ENCODE results near the gene RWDD4. TPM values are rescaled to one million over a fixed set of nuclear protein-coding genes. Genes with fewer than 3 reads are reported as not detected.

RWDD4 gene
- total RNA-seq, 4 donors from 2014 or later: 15.1 to 33.9 (median 26.0) TPM

DNA sequence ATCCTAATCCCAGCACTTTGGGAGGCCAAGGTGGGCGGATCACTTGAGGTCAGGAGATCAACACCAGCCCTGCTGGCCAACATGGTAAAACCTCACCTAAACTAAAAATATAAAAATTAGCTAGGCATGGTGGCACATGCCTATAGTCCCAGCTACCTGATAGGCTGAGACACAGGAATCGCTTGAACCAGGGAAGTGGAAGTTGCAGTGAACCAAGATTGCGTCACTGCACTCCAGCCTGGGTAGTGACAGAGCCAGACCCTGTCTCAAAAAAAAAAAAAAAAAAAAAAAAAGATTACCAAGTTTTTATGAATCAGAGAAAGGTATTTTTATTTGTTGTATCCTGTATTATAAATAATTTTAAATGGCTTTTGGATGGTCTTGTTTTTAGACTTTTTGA, 15.2 kb upstream of the RWDD4 start:
- no peak for DNase-seq

DNA sequence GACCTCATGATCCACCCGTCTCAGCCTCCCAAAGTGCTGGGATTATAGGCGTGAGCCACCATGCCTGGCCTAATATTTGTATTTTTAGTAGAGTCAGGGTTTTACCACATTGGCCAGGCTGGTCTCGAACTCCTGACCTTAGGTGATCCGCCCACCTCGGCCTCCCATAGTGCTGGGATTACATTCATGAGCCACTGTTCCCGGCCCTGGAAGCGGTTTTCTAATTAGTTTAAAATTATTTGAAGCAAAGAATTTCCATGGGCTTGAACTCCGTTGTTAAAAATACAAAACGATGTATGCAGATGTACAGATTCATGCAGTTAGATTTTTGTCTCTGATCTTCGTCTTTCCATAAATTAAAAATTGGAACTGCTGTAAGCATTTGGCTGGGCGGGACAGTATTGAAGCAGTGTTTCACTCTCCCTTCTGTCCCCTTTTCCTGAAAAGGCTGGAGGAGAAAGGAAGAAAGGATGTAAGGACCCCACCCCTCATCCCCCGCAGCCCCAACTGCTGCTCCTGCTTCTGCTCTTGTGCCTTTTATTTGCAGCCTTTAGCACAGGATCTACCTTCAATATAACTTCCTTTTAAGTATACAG, 12.1 kb upstream of the RWDD4 start:
- TF ChIP-seq, protein P1, sequence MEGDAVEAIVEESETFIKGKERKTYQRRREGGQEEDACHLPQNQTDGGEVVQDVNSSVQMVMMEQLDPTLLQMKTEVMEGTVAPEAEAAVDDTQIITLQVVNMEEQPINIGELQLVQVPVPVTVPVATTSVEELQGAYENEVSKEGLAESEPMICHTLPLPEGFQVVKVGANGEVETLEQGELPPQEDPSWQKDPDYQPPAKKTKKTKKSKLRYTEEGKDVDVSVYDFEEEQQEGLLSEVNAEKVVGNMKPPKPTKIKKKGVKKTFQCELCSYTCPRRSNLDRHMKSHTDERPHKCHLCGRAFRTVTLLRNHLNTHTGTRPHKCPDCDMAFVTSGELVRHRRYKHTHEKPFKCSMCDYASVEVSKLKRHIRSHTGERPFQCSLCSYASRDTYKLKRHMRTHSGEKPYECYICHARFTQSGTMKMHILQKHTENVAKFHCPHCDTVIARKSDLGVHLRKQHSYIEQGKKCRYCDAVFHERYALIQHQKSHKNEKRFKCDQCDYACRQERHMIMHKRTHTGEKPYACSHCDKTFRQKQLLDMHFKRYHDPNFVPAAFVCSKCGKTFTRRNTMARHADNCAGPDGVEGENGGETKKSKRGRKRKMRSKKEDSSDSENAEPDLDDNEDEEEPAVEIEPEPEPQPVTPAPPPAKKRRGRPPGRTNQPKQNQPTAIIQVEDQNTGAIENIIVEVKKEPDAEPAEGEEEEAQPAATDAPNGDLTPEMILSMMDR (IDR thresholded peaks at IDR 0.05): no peak
- no peak for TF ChIP-seq POLR2A (IDR thresholded peaks at IDR 0.05)
- Histone ChIP-seq H3K4me3 (no peak overlapping the region), H3K27ac (no peak overlapping the region), H3K4me1 (no peaks in the 10 kb centered on the region), H3K9me3 (no peaks in the 10 kb centered on the region), H3K27me3 (no peaks in the 10 kb centered on the region), H3K36me3 (peaks cover 4 to 98% (median 26%) of the 10 kb centered on the region in 3 donors)
- WGBS, 2 donors: 88 to 98% methylated on average over 8 to 12 of the region's 12 CpGs
- intact Hi-C loops (cut with DNase I): no loop called here
- no peak for DNase-seq

More for the DNA sequence above, 15.2 kb upstream of the RWDD4 start:
- 71 to 87% methylated on average over 3 of the region's 3 CpGs for WGBS, 2 donors
- intact Hi-C loops (cut with DNase I): no loop called here
- Histone ChIP-seq H3K9me3 (no peaks in the 10 kb centered on the region), H3K4me3 (no peak overlapping the region), H3K27me3 (no peaks in the 10 kb centered on the region), H3K36me3 (peaks cover 0 to 98% (median 6%) of the 10 kb centered on the region in 3 donors), H3K4me1 (no peaks in the 10 kb centered on the region), H3K27ac (no peak overlapping the region)
- TF ChIP-seq POLR2A (IDR thresholded peaks at IDR 0.05): no peak
- TF ChIP-seq, protein P1 (IDR thresholded peaks at IDR 0.05): no peak

DNA sequence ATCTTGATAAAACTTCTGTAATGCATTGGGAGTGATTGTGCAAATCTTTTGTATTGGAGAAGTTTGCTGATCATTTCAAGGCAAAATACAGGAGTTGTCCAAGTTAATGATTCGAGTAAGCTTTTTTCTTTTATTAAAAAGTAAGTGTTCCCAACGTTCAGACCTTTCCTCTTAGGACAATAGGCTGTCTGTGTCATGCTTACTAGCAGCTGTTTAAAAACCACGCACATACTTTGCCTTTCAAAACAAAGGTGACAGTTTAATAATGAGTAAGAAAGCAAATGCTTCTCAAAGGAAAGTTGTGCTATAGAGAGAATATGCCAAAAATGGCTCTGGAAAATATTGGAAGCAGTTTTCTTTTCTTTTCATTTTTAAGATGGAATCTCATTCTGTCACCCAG, 11.3 kb upstream of the RWDD4 start:
- Histone ChIP-seq H3K4me1 (no peaks in the 10 kb centered on the region), H3K27me3 (no peaks in the 10 kb centered on the region), H3K9me3 (no peaks in the 10 kb centered on the region), H3K4me3 (no peak overlapping the region), H3K27ac (no peak overlapping the region), H3K36me3 (peaks cover 4 to 98% (median 30%) of the 10 kb centered on the region in 3 donors)
- intact Hi-C loops (cut with DNase I): no loop called here
- 66 to 71% methylated on average over 3 of the region's 3 CpGs for WGBS, 2 donors
- TF ChIP-seq, protein P1 (IDR thresholded peaks at IDR 0.05): no peak
- TF ChIP-seq POLR2A (IDR thresholded peaks at IDR 0.05): no peak
- DNase-seq: no peak

DNA sequence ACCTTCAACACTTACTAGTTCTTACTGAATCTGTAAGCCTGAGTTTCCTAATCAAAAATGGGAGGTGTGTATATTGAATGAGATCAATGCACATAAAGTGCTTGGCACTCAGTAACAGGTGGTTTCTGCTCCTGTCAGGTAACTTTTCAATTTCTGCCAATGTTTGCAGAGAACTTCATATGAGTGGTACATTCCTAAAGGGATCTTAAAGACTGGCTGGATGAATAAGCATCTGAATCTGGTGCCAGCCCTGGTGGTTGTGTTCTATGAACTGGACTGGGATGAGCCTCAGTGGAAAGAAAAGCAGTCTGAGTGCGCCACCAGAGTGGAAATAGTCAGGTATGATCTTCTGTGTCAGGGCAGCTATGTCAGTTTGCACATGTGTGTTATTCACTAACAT, 7.1 kb upstream of the RWDD4 start:
- Histone ChIP-seq H3K27me3 (no peaks in the 10 kb centered on the region), H3K4me1 (peaks cover 0 to 7% (median 4%) of the 10 kb centered on the region in 3 donors), H3K4me3 (no peak overlapping the region), H3K27ac (no peak overlapping the region), H3K36me3 (peaks cover 4 to 73% (median 30%) of the 10 kb centered on the region in 3 donors), H3K9me3 (no peaks in the 10 kb centered on the region)
- WGBS, 2 donors: 100% methylated on average over 1 of the region's 1 CpG
- no peak for TF ChIP-seq POLR2A (IDR thresholded peaks at IDR 0.05)
- TF ChIP-seq, protein P1 (IDR thresholded peaks at IDR 0.05): no peak
- no peak for DNase-seq
- intact Hi-C loops (cut with DNase I): no loop called here

DNA sequence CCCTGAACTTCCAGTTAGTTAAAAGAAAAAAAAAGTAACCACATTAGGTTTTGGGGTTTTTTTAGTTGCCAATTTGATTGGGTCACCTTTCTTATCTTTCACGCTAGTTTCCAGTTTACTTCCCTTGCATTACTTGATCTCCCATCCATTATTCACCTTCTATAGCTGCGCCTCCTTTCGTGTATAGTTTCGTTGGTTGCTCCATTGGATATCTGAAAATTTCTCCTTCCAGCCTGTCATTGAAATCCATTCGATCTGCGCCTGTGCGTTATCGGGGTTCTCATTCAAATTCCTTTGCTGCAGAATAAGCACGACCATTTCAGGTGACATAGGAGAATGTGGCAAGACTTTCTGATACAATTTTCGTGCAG, 872 bp upstream of the RWDD4 start:
- Histone ChIP-seq H3K9me3 (no peaks in the 10 kb centered on the region), H3K36me3 (peaks cover 0 to 27% (median 0%) of the 10 kb centered on the region in 3 donors), H3K4me1 (peaks cover 8 to 37% (median 12%) of the 10 kb centered on the region in 3 donors), H3K27ac (peak overlapping the region; percentile 92 to 97 (median 94)), H3K4me3 (peak overlapping the region; percentile 67 to 94 (median 73)), H3K27me3 (no peaks in the 10 kb centered on the region)
- 4 to 6% methylated on average over 10 of the region's 10 CpGs for WGBS, 2 donors
- intact Hi-C loops (cut with DNase I): loop anchor here (5.0 kb wide), 1 partner anchor 153 kb away; the partner anchor contains the start of gene ING2
- DNase-seq: no peak
- no peak for TF ChIP-seq POLR2A (IDR thresholded peaks at IDR 0.05)
- TF ChIP-seq, protein P1 (IDR thresholded peaks at IDR 0.05): no peak

Measured in esophagus squamous epithelium (tissue), 5 donors.